ENCODE results near the gene LENG1.
"Not testable (repeated sequence)": the region's sequence is repeated elsewhere in the genome, so short reads cannot be mapped to it uniquely, and the experiment has no call there.

LENG1 gene

DNA sequence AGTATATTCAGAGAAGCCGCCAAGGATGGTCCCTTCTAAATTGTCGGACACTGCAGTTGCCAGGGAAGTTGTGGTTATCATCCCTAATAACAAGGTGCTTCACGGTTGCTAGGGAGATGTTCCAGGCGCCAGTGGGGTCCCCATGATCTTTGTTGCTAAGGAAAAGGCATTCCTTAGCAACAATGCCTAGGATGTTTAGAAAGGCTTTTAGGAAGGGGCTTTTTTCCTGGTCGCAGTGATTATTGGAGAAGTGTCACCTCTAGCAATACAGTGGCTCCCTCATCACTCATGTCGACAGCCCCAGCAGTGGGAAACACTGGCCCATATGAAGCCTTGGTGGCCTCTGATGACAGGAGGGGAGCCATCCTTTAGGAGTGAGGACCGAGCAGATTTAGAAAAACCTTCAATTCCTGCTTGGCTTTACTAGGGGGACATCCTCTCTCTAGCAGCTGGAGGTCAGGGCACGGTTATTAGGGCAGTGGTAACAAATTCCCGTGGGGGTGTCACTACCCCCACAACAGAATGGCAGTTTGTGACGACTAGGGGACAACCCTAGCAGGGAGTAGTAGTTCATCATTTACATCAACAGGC lies 19.8 kb upstream of the LENG1 start:
- TF ChIP-seq, protein P1, sequence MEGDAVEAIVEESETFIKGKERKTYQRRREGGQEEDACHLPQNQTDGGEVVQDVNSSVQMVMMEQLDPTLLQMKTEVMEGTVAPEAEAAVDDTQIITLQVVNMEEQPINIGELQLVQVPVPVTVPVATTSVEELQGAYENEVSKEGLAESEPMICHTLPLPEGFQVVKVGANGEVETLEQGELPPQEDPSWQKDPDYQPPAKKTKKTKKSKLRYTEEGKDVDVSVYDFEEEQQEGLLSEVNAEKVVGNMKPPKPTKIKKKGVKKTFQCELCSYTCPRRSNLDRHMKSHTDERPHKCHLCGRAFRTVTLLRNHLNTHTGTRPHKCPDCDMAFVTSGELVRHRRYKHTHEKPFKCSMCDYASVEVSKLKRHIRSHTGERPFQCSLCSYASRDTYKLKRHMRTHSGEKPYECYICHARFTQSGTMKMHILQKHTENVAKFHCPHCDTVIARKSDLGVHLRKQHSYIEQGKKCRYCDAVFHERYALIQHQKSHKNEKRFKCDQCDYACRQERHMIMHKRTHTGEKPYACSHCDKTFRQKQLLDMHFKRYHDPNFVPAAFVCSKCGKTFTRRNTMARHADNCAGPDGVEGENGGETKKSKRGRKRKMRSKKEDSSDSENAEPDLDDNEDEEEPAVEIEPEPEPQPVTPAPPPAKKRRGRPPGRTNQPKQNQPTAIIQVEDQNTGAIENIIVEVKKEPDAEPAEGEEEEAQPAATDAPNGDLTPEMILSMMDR (IDR thresholded peaks at IDR 0.05; ENCODE audit: low read depth, low read length), result no peak
- no peak for DNase-seq (ENCODE audit: extremely low read depth, low read depth)

DNA sequence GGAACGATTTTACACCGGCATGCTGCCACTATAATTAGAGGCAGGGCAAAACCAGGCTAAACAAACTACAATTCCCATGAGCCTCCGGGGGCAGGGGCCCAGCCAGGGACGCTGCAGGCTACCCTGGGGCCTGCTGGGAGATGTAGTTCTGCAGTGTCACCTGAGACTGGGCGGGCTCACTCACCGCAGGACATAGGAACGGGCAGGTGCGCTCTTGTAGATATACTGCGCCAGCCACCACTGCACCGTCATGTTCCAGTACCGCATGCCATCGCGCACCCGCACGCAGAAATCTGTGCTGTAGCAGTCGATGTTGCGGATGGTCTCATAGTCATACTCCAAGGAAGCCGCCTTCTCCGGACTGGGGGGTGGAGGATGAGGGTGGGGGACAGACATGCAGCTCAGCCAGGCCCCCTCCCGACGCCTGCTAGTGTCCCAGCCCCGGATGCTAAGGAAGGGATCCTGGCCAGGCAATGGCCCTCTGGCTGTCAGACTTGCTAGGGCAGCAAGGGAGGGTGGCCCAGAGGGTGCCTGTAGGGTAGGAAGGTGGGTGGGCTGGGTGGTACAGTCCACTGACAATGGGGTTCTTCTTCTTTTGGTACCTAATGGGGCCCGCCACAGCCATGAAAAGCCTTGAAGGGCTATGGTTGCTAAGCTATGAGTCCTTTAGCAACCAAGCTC lies 19.2 kb upstream of the LENG1 start:
- DNase-seq (ENCODE audit: extremely low read depth, low read depth), result no peak
- TF ChIP-seq, protein P1 (IDR thresholded peaks at IDR 0.05; ENCODE audit: low read depth, low read length), result no peak

DNA sequence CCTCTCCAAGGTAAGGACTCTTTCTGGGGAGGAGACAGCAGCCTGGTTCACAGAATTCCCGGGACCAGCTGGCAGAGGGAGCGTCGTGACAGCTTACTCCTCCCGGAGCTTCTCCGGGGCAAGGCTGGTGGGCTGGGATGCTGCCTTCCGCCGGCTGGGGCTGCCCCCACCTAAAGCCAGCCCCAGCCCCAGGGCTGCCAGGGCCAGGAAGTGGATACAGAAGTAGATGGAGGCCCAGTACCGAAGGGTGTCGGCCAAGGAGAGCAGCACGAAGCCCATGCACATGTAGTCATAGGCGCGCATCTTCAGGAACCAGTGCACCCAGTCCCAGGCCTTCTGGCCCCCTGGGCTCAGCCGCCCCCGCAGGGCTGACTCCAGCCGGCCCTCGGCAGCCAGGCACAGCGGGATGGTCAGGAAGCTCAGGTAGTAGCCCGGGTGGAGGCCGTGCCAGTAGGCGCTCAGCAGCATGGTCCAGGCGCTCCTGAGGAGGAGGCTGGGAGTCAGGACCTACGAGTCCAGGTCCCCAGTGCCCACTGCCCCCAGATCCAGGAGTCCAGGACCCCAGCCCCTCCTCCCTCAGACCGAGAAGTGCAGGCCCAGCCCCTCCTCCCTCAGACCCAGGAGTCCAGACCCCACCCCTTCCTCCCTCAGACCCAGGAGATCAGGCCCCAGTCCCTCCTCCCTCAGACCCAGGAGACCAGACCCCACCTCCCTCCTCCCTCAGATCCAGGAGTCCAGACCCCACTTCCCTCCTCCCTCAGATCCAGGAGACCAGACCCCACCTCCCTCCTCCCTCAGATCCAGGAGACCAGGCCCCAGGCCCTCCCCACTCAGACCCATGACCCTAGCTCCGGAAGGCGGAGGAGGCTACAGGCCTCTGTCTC lies 14.7 kb upstream of the LENG1 start:
- no peak for DNase-seq (ENCODE audit: extremely low read depth, low read depth)

DNA sequence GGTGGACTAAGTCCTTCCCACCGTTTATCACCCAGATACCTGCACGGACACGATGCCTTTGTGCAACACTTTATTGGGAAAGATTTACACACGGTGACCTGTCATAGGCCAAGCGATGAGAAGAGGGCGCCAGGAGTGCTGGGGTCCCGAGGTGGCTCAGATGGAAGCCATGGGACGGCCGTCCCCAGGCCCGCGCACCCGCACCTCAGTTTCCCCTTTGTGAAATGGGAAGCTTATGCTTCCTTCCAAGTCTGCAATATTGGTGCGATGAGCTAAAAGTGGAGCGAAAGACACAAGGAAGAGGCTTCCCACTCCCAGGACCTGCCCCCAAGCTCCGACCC lies 13.8 kb upstream of the LENG1 start:
- TF ChIP-seq, protein P1 (IDR thresholded peaks at IDR 0.05; ENCODE audit: low read depth, low read length), result no peak

More for the DNA sequence above, 14.7 kb upstream of the LENG1 start:
- TF ChIP-seq, protein P1 (IDR thresholded peaks at IDR 0.05; ENCODE audit: low read depth, low read length), result no peak

DNA sequence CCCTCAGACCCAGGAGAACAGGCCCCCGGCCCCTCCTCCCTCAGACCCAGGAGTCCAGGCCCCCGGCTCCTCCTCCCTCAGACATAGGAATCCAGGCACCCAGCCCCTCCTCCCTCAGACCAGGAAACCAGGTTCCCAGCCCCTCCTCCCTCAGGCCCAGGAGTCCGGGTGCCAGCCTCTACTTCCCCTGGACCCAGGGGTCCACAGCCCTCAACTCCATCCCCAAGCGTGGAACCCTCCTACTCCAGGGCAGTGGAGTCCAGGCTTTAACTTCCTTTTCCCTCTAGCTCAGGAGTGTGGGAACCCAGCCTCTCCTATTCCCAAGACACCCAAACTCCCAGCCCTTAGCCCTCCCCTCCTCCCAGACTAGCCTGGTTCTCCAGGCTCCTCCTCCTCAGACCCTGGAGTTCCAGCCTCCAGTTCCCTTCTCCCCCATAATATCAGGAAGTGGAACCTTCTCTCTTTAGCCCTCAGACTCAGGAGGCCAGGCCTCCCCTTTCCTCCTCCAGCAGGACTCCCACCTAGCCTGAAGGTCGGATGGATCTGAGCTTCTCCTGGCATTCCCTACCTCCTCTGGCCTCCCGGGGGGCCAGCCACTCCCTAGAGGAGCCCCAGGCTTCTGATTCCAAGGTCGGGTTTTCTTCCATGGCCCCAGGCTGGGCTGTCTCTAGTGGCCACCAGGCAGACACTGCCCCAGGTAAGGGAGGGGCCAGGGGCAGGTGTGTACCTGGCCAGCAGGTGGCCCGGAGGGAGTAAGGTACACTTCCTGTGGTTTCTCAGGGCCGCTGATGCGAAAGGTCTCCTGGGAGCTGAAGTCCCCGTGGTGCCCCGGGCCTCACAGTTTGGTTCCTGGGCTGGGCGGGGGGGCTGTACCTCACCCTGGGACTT lies 13.2 kb upstream of the LENG1 start, which contains the start of gene TMC4:
TSS of gene TMC4 (minus strand) at position 690 of the 888 bp plus-strand sequence. CDS start at position 647, 43 bp downstream.
- DNase-seq (ENCODE audit: extremely low read depth, low read depth), result no peak
- TF ChIP-seq, protein P1 (IDR thresholded peaks at IDR 0.05; ENCODE audit: low read depth, low read length), result no peak

More for the DNA sequence above, 13.8 kb upstream of the LENG1 start:
- no peak for DNase-seq (ENCODE audit: extremely low read depth, low read depth)

DNA sequence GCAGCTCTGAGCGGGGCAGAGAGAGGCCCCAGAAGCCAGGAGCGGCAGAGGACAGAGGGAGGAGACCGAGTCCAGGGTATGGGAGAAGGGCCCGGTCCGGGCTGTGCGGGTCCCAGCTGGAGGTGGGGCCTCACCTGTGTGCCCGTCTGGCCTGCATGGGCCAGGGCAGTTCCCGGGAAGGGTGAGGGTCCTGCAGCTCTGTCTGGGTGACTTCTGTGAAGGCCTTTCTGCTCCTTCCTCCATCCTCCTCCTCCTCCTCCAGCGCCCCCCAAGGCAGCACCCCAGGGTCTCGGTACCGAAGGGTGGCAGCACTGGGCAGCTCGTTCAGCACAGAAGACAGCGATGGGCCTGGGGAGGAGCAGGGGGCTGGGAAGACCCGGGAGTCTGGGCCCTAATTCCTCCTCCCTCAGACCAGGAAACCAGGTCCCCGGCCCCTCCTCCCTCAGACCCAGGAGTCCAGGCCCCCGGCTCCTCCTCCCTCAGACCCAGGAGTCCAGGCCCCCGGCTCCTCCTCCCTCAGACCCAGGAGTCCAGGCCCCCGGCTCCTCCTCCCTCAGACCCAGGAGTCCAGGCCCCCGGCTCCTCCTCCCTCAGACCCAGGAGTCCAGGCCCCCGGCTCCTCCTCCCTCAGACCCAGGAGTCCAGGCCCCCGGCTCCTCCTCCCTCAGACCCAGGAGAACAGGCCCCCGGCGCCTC lies 12.4 kb upstream of the LENG1 start:
- DNase-seq (ENCODE audit: extremely low read depth, low read depth), result not testable (repeated sequence)
